IMR-90 (cell line): ENCODE data around the gene CDK10. TPM values are rescaled to one million over a fixed set of nuclear protein-coding genes. Genes with fewer than 3 reads are reported as not detected.
A peak's percentile ranks its signal among the peaks of the same experiment; 100 is the strongest.

Source experiments
- ATAC-seq: fragments of 200-7000 bp; cut with Tn5 transposase; 2 replicates; pipeline ENCODE4 v1.9.1; 2020; ENCODE audit warnings: low read depth, mild to moderate bottlenecking, moderate library complexity
- BruUV-seq: library from RNA; stranded (reverse); fragments of 400-500 nt; replicated peaks from 2 replicates; lab custom pipeline; 2021; lab: Mats Ljungman, UMichigan
- CTCF ChIA-PET: fragments of 300-600 bp; formaldehyde crosslinking; extraction: SDS; loops from one replicate; lab custom pipeline; 2021; ENCODE audit warnings: antibody characterized with exemption; lab: Yijun Ruan, JAX
- POLR2A ChIA-PET: fragments of 300-600 bp; sonication (Branson Sonifier 250); formaldehyde crosslinking; loops from one replicate; lab custom pipeline; 2022; ENCODE audit warnings: antibody characterized with exemption; ENCODE audit not compliant: unreplicated experiment; lab: Charles Lee
- DNase-seq: peaks from one replicate; pipeline ENCODE4 v3.0.0; 2013
- H2AFZ ChIP-seq: replicated peaks from 2 replicates; pipeline ENCODE3; 2013; ENCODE audit warnings: low read length, mild to moderate bottlenecking; ENCODE audit not compliant: poor library complexity
- H2AK5ac ChIP-seq: 2 replicates; pipeline ENCODE4 v1.6.1; 2013; ENCODE audit warnings: low read depth, low read length, inconsistent platforms
- H2AK9ac ChIP-seq: replicated peaks from 2 replicates; pipeline ENCODE3; 2013; ENCODE audit warnings: mild to moderate bottlenecking, low read depth, low read length, moderate library complexity; ENCODE audit not compliant: poor library complexity
- H2BK120ac ChIP-seq: 2 replicates; pipeline ENCODE4 v1.6.1; 2013; ENCODE audit warnings: low read depth, low read length, inconsistent platforms
- H2BK15ac ChIP-seq: 3 replicates; pipeline ENCODE4 v1.6.1; 2013; ENCODE audit warnings: low read depth, low read length, inconsistent platforms
- H2BK20ac ChIP-seq: 2 replicates; pipeline ENCODE4 v1.6.1; 2013; ENCODE audit warnings: low read depth, mild to moderate bottlenecking, inconsistent platforms, low read length, moderate library complexity
- H2BK5ac ChIP-seq: 2 replicates; pipeline ENCODE4 v1.6.1; 2013; ENCODE audit warnings: mild to moderate bottlenecking, low read depth, low read length, inconsistent platforms; ENCODE audit not compliant: poor library complexity, severe bottlenecking
- H3K14ac ChIP-seq: replicated peaks from 2 replicates; pipeline ENCODE4 v1.6.1; 2013; ENCODE audit warnings: low read depth, low read length, inconsistent platforms
- H3K18ac ChIP-seq: 2 replicates; pipeline ENCODE4 v1.6.1; 2013; ENCODE audit warnings: low read depth, low read length, control low read depth
- H3K23ac ChIP-seq: 2 replicates; pipeline ENCODE4 v1.6.1; 2013; ENCODE audit warnings: low read depth, low read length, inconsistent platforms
- H3K27ac ChIP-seq: 2 replicates; pipeline ENCODE4 v1.5.1; 2013; ENCODE audit warnings: mild to moderate bottlenecking, control low read depth, low read length; ENCODE audit not compliant: insufficient read depth
- H3K27me3 ChIP-seq: 2 replicates; pipeline ENCODE4 v1.6.1; 2013; ENCODE audit warnings: low read length; ENCODE audit not compliant: control insufficient read depth, insufficient read depth
- H3K36me3 ChIP-seq: 2 replicates; pipeline ENCODE4 v1.6.1; 2013; ENCODE audit warnings: low read length, mixed read lengths; ENCODE audit not compliant: control insufficient read depth, insufficient read depth
- H3K4ac ChIP-seq: 2 replicates; pipeline ENCODE4 v1.6.1; 2013; ENCODE audit warnings: low read depth, low read length, inconsistent platforms
- H3K4me1 ChIP-seq: 2 replicates; pipeline ENCODE4 v1.6.1; 2013; ENCODE audit warnings: low read length, mixed read lengths; ENCODE audit not compliant: control insufficient read depth, insufficient read depth
- H3K4me2 ChIP-seq: 2 replicates; pipeline ENCODE4 v1.6.1; 2013; ENCODE audit warnings: low read depth, mild to moderate bottlenecking, control low read depth, low read length, moderate library complexity
- H3K4me3 ChIP-seq: 2 replicates; pipeline ENCODE4 v1.5.1; 2013; ENCODE audit warnings: low read depth, mild to moderate bottlenecking, control low read depth, low read length, moderate library complexity; ENCODE audit not compliant: insufficient read depth
- H3K56ac ChIP-seq: 2 replicates; pipeline ENCODE4 v1.6.1; 2013; ENCODE audit warnings: low read length, inconsistent platforms; ENCODE audit not compliant: insufficient read depth; ENCODE audit errors: extremely low read depth
- H3K79me1 ChIP-seq, 2 experiments: 2 replicates each; pipeline ENCODE4 v1.6.1; 2013; ENCODE audit warnings: low read length in 2 of 2, inconsistent platforms in 1 of 2, low read depth in 1 of 2
- H3K9ac ChIP-seq: 2 replicates; pipeline ENCODE4 v1.6.1; 2013; ENCODE audit warnings: low read depth, low read length, control low read depth
- H3K9me1 ChIP-seq: 2 replicates; pipeline ENCODE4 v1.6.1; 2013; ENCODE audit warnings: low read length, inconsistent platforms; ENCODE audit not compliant: insufficient read depth
- H3K9me3 ChIP-seq: 2 replicates; pipeline ENCODE4 v1.6.1; 2013; ENCODE audit warnings: low read length; ENCODE audit not compliant: control insufficient read depth, insufficient read depth
- H4K20me1 ChIP-seq: 2 replicates; pipeline ENCODE4 v1.6.1; 2013; ENCODE audit warnings: low read length, inconsistent platforms; ENCODE audit not compliant: insufficient read depth
- H4K5ac ChIP-seq: 2 replicates; pipeline ENCODE4 v1.6.1; 2013; ENCODE audit warnings: mild to moderate bottlenecking, low read depth, low read length, control low read depth
- H4K8ac ChIP-seq, 2 experiments: 2 replicates each; pipeline ENCODE4 v1.6.1; 2013; ENCODE audit warnings: low read depth in 2 of 2, low read length in 2 of 2, control low read depth in 1 of 2, inconsistent platforms in 1 of 2
- H4K91ac ChIP-seq: 2 replicates; pipeline ENCODE4 v1.6.1; 2013; ENCODE audit warnings: low read depth, low read length, inconsistent platforms; ENCODE audit not compliant: insufficient read depth
- CHD1 ChIP-seq: IDR thresholded peaks from 2 replicates; pipeline ENCODE4 v1.6.1; 2012; ENCODE audit warnings: low read depth, low read length, improper control_type of control experiment
- WGBS, 2 experiments: methylation state at CpG; one replicate each; pipeline versions ENCODE4 v1.1.5 to v1.1.7; 2013; ENCODE audit warnings: missing lambda C conversion rate in 2 of 2; ENCODE audit not compliant: insufficient read length in 1 of 2; ENCODE audit errors: extremely low coverage in 2 of 2; 5-methylcytosine and 5-hydroxymethylcytosine counted together
- dilution Hi-C: fragments of 300-500 bp; cut with HindIII; formaldehyde crosslinking; loops from one replicate; pipeline ENCODE4 v1.14.3; 2018; ENCODE audit warnings: low sequenced_read_pairs; ENCODE audit not compliant: unreplicated experiment
- in situ Hi-C: fragments of 300-500 bp; cut with MboI; formaldehyde crosslinking; loops from 3 replicates; pipeline ENCODE4 v1.14.3; 2019; ENCODE audit warnings: low sequenced_read_pairs, inconsistent platforms, mixed read lengths
- intact Hi-C: fragments of 100-400 bp; cut with micrococcal nuclease; formaldehyde crosslinking; loops from 2 replicates; pipeline ENCODE4 v1.10.0; 2022
- polyA plus RNA-seq, 3 experiments: library from polyadenylated mRNA; depleted of rRNA; stranded (reverse); fragments of >200 nt; gene quantifications; 2 replicates each; pipeline ENCODE4 v1.2.3, GENCODE V29; 2012; ENCODE audit warnings: low replicate concordance in 1 of 3
- total RNA-seq: library from RNA; depleted of rRNA; stranded (reverse); fragments of >200 nt; gene quantifications from 2 replicates; pipeline ENCODE4 v1.2.3, GENCODE V29; 2012
- TF ChIP-seq, protein P1 (sequence below): conservative IDR thresholded peaks from 2 replicates; pipeline ENCODE4 v1.5.1; 2012; ENCODE audit warnings: mild to moderate bottlenecking, low read depth, low read length, improper control_type of control experiment

The CDK10 gene
- total and polyA plus RNA-seq, 2 of the 4 experiments (the other 2 are of a cell fraction) = 19.5 to 61.8 TPM

GRCh38 chr16:89656435-89657121 is 29.9 kb upstream of the CDK10 start:
- dilution Hi-C loops = no loop called here
- Histone ChIP-seq H2AK9ac (peak overlapping the region; percentile 85), H3K9me1 (peaks cover 12% of the 10 kb centered on the region; the same call in 1 of the 2 replicates), H4K8ac (no peak overlapping the region; a peak in 1 of 4 replicates), H2BK5ac (no peak overlapping the region), H4K91ac (no peak overlapping the region), H2AFZ (no peak overlapping the region), H2BK15ac (no peak overlapping the region), H3K36me3 (peaks cover 23% of the 10 kb centered on the region), H2AK5ac (no peak overlapping the region), H3K9me3 (no peaks in the 10 kb centered on the region), H3K23ac (0 out of 2 replicates have a peak overlapping the region, but pooled peaks have one; percentile 51), H3K9ac (peak overlapping the region; percentile 96), H3K79me1 (peaks cover 23 to 67% of the 10 kb centered on the region in 2 experiments), H2BK120ac (no peak overlapping the region), H3K14ac (no peak overlapping the region), H3K4me2 (peak overlapping the region; percentile 94), H4K5ac (no peak overlapping the region), H3K4me1 (peaks cover 7% of the 10 kb centered on the region), H3K4ac (peak overlapping the region; percentile 98; the same call in 1 of the 2 replicates), H3K27me3 (no peaks in the 10 kb centered on the region), H3K4me3 (peak overlapping the region; percentile 87), H3K18ac (no peak overlapping the region), H4K20me1 (peaks cover 33% of the 10 kb centered on the region), H2BK20ac (no peak overlapping the region), H3K56ac (no peak overlapping the region), H3K27ac (peak overlapping the region; percentile 24; the same call in 1 of the 2 replicates)
- POLR2A ChIA-PET = interaction anchor here (0.7 kb wide), 1 partner anchor 91 kb away, joined by 6 read pairs; no protein-coding TSS in a partner anchor
- in situ Hi-C loops = no loop called here
- ATAC-seq (no peak), DNase-seq (no peak)
- TF ChIP-seq, protein P1, sequence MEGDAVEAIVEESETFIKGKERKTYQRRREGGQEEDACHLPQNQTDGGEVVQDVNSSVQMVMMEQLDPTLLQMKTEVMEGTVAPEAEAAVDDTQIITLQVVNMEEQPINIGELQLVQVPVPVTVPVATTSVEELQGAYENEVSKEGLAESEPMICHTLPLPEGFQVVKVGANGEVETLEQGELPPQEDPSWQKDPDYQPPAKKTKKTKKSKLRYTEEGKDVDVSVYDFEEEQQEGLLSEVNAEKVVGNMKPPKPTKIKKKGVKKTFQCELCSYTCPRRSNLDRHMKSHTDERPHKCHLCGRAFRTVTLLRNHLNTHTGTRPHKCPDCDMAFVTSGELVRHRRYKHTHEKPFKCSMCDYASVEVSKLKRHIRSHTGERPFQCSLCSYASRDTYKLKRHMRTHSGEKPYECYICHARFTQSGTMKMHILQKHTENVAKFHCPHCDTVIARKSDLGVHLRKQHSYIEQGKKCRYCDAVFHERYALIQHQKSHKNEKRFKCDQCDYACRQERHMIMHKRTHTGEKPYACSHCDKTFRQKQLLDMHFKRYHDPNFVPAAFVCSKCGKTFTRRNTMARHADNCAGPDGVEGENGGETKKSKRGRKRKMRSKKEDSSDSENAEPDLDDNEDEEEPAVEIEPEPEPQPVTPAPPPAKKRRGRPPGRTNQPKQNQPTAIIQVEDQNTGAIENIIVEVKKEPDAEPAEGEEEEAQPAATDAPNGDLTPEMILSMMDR = no peak
- TF ChIP-seq CHD1 = no peak
- intact Hi-C loops = no loop called here
- CTCF ChIA-PET = no interaction called here
- WGBS, 2 experiments = 19% methylated on average over 12 of the region's 32 CpGs; no CpG with 5 or more reads in 1 of the 2 experiments
- BruUV-seq = no TSS peak
